Adrenal gland (tissue), 19 donors: ENCODE measurements around the gene FGL2. TPM values are rescaled to one million over a fixed set of nuclear protein-coding genes. Genes with fewer than 3 reads are reported as not detected.

Experiments used
- DNase-seq, 7 donors: peaks; one replicate each; pipeline ENCODE4 v3.0.0-alpha.2; 2019 to 2020
- H3K27ac ChIP-seq, 5 donors: fragments of 200-600 bp; sonication (generic) in 4 of 5; 1 replicate in 3 of 5; 2 replicates in 2 of 5; pipeline versions ENCODE4 v1.5.1 to v1.8.0; 2016 to 2020; ENCODE audit warnings: mild to moderate bottlenecking in 1 of 5
- H3K27me3 ChIP-seq: fragments of 200-600 bp; 2 replicates; pipeline ENCODE4 v1.8.0; 2021
- H3K36me3 ChIP-seq, 2 donors: fragments of 200-600 bp; replicated peaks in 1 of 2; 1 replicate in 1 of 2; 2 replicates in 1 of 2; pipeline versions ENCODE4 v1.5.1 to v1.8.0; 2018 to 2022
- H3K4me1 ChIP-seq, 2 donors: fragments of 200-600 bp; replicated peaks in 1 of 2; 1 replicate in 1 of 2; 2 replicates in 1 of 2; pipeline versions ENCODE4 v1.5.1 to v1.8.0; 2018 to 2021
- H3K4me3 ChIP-seq, 4 donors: fragments of 200-600 bp; sonication (generic) in 3 of 4; one replicate each; pipeline ENCODE4 v1.5.1; 2016 to 2018
- H3K9me3 ChIP-seq, 3 donors: fragments of 200-600 bp; sonication (generic) in 1 of 3; replicated peaks in 1 of 3; 1 replicate in 2 of 3; 2 replicates in 1 of 3; pipeline versions ENCODE4 v1.5.1 to v1.8.0; 2016 to 2021
- CTCF ChIP-seq, 6 experiments: fragments of 450-650 bp in 4 of 6; fragments of 200-600 bp in 2 of 6; sonication (generic) in 1 of 6; IDR thresholded peaks; 1 replicate in 5 of 6; 2 replicates in 1 of 6; pipeline versions ENCODE4 v1.5.1 to v1.8.0; 2016 to 2021; ENCODE audit warnings: antibody characterized with exemption in 6 of 6, mild to moderate bottlenecking in 2 of 6, moderate library complexity in 1 of 6
- POLR2A ChIP-seq, 2 donors: fragments of 450-650 bp; IDR thresholded peaks; one replicate each; pipeline ENCODE4 v1.6.1; 2017; ENCODE audit warnings: antibody characterized with exemption in 2 of 2, mild to moderate bottlenecking in 2 of 2, moderate library complexity in 1 of 2
- WGBS, 4 donors: extraction: QIAGEN DNeasy Blood & Tissue Kit in 2 of 4; methylation state at CpG; one replicate each; pipeline versions ENCODE4 v1.1.5 to v1.1.7; 2013 to 2017; 5-methylcytosine and 5-hydroxymethylcytosine counted together
- intact Hi-C, 2 donors: fragments of 100-400 bp; cut with DNase I; formaldehyde crosslinking; loops; one replicate each; pipeline versions ENCODE4 v1.14.1 to v1.15.0; 2022 to 2023
- long read RNA-seq, 10 donors: library from polyadenylated mRNA in 3 of 10; unstranded in 2 of 10; stranded (forward) in 1 of 10; transcript quantifications; one replicate each; pipeline ENCODE4 v2.0.0 and lab custom pipeline, GENCODE V29; 2021 to 2026
- polyA plus RNA-seq, 3 donors: library from polyadenylated mRNA; stranded (reverse); fragments of 200-250 nt in 2 of 3; fragments of 350-450 nt in 1 of 3; fragmentation: Illumina TruSeq in 1 of 3; extraction: RNeasy Lipid Tissue Mini Kit (QIAGEN cat#74804) in 1 of 3; gene quantifications; one replicate each; pipeline ENCODE4 v1.2.3, GENCODE V29; 2013 to 2014
- total RNA-seq, 9 donors: library from RNA; depleted of rRNA in 4 of 9; stranded (reverse); fragments of >200 nt in 4 of 9; fragments of 120-200 nt in 1 of 9; fragmentation: NEBNext Ultra II Directional in 1 of 9; extraction: Animal tissue kit (Norgen Biotek cat#: 25700) in 1 of 9; gene quantifications; one replicate each; pipeline versions ENCODE4 v1.1.0 to v1.2.4, GENCODE V29; 2013 to 2023
- donor health status: healthy with polysubstance abuse.
- donor health status: Bipolar disorder and iron deficiency.
- donor health status: DM: yes; HTN: yes; CAD: no.
- donor health status: DM: no; HTN: no; CAD: no.
- donor health status: DM: no; HTN: no; CAD: no.
- donor health status: DM: yes; HTN: yes; CAD: no.

The FGL2 gene
- total RNA-seq: 10 to 100 TPM in 8 of 9 donors, 1 to 10 TPM in 1; 8.4 to 71.7 (median 27.6) TPM
- 10 to 100 TPM in 1 of 3 donors, 1 to 10 TPM in 2; 4.8 to 18.0 (median 6.8) TPM for polyA plus RNA-seq
- long read RNA-seq, donor 1, full-length matches to known transcripts: 5 of 5 reads
- long read RNA-seq, donor 1, partial matches to known transcripts: 0 of 5 reads
- long read RNA-seq, donor 1, other reads (novel, unspliced or antisense): 0 of 5 reads
- long read RNA-seq, donor 2, full-length matches to known transcripts: 7 of 7 reads
- long read RNA-seq, donor 2, partial matches to known transcripts: 0 of 7 reads
- long read RNA-seq, donor 2, other reads (novel, unspliced or antisense): 0 of 7 reads
- long read RNA-seq, donor 3, full-length matches to known transcripts: 3 of 3 reads
- long read RNA-seq, donor 3, partial matches to known transcripts: 0 of 3 reads
- long read RNA-seq, donor 3, other reads (novel, unspliced or antisense): 0 of 3 reads
- long read RNA-seq, donor 4, full-length matches to known transcripts: 23 of 25 reads
- long read RNA-seq, donor 4, partial matches to known transcripts: 0 of 25 reads
- long read RNA-seq, donor 4, other reads (novel, unspliced or antisense): 2 of 25 reads
- long read RNA-seq, donor 5, full-length matches to known transcripts: 8 of 8 reads
- long read RNA-seq, donor 5, partial matches to known transcripts: 0 of 8 reads
- long read RNA-seq, donor 5, other reads (novel, unspliced or antisense): 0 of 8 reads
- long read RNA-seq, donor 6, full-length matches to known transcripts: 20 of 23 reads
- long read RNA-seq, donor 6, partial matches to known transcripts: 0 of 23 reads
- long read RNA-seq, donor 6, other reads (novel, unspliced or antisense): 3 of 23 reads
- long read RNA-seq, donor 7: 0 reads
- long read RNA-seq, donor 8, full-length matches to known transcripts: 4 of 4 reads
- long read RNA-seq, donor 8, partial matches to known transcripts: 0 of 4 reads
- long read RNA-seq, donor 8, other reads (novel, unspliced or antisense): 0 of 4 reads
- long read RNA-seq, donor 9, full-length matches to known transcripts: 2 of 2 reads
- long read RNA-seq, donor 9, partial matches to known transcripts: 0 of 2 reads
- long read RNA-seq, donor 9, other reads (novel, unspliced or antisense): 0 of 2 reads
- long read RNA-seq, donor 10, full-length matches to known transcripts: 3 of 3 reads
- long read RNA-seq, donor 10, partial matches to known transcripts: 0 of 3 reads
- long read RNA-seq, donor 10, other reads (novel, unspliced or antisense): 0 of 3 reads

- DNase-seq: peak; percentile 46 to 73 (median 55)
- H3K27ac ChIP-seq: peak within 1 kb of the TSS in 3 of 5 donors; percentile 26 to 45 (median 43)
- WGBS, 4 donors: 28 to 38% (median 31%) methylated on average over 15 of the region's 15 CpGs
- no peaks in the 10 kb centered on the region for H3K27me3 ChIP-seq
- intact Hi-C loops: no loop called here
- TF ChIP-seq CTCF (IDR thresholded peaks at IDR 0.05) (no peak), POLR2A (IDR thresholded peaks at IDR 0.05) (peak; percentile 25 to 46)
- H3K9me3 ChIP-seq: no peaks in the 10 kb centered on the region
- peaks cover 0 to 4% of the 10 kb centered on the region in 2 donors for H3K4me1 ChIP-seq
- H3K36me3 ChIP-seq: no peaks in the 10 kb centered on the region
- peak within 1 kb of the TSS in 2 of 4 donors; percentile 17 to 49 for H3K4me3 ChIP-seq
Observed at GRCh38 chr7:77199013-77199966, at the start of gene FGL2. FGL2 (minus strand) TSS chr7:77199819; CDS start chr7:77199793, 26 bp downstream.

- Histone ChIP-seq H3K27me3 (no peaks in the 10 kb centered on the region), H3K4me3 (no peak overlapping the region), H3K27ac (no peak overlapping the region), H3K36me3 (no peaks in the 10 kb centered on the region), H3K4me1 (peaks cover 10 to 14% of the 10 kb centered on the region in 2 donors), H3K9me3 (no peaks in the 10 kb centered on the region)
- intact Hi-C loops: loop anchor here in 1 of 2 donors (10.0 kb wide), 1 partner anchor 77 kb away; no protein-coding TSS in a partner anchor
- TF ChIP-seq POLR2A (IDR thresholded peaks at IDR 0.05) (no peak), CTCF (IDR thresholded peaks at IDR 0.05) (no peak)
- 68 to 80% (median 74%) methylated on average over 3 of the region's 3 CpGs for WGBS, 4 donors
- no peak for DNase-seq
Observed at GRCh38 chr7:77248154-77248553, 48.5 kb upstream of the FGL2 start.

- intact Hi-C loops: loop anchor here in 1 of 2 donors (10.0 kb wide), 1 partner anchor 77 kb away; no protein-coding TSS in a partner anchor
Observed at GRCh38 chr7:77247206-77247850, 47.7 kb upstream of the FGL2 start.

More at GRCh38 chr7:77247206-77247850, 47.7 kb upstream of the FGL2 start:
- Histone ChIP-seq H3K27ac (no peak overlapping the region), H3K27me3 (no peaks in the 10 kb centered on the region), H3K36me3 (no peaks in the 10 kb centered on the region), H3K9me3 (no peaks in the 10 kb centered on the region), H3K4me1 (peaks cover 10 to 16% of the 10 kb centered on the region in 2 donors), H3K4me3 (no peak overlapping the region)
- 32 to 34% (median 33%) methylated on average over 3 of the region's 3 CpGs for WGBS, 4 donors
- no peak for TF ChIP-seq POLR2A (IDR thresholded peaks at IDR 0.05)
- TF ChIP-seq CTCF (IDR thresholded peaks at IDR 0.05): peak; percentile 64 to 91 (median 84)
- DNase-seq: peak; percentile 60 to 90 (median 79)
